AG04449 (cell line): Measurements from ENCODE around the gene CAB39L.

Experiments used
- CTCF ChIA-PET: fragments of 350-600 bp; formaldehyde crosslinking; extraction: SDS; loops from one replicate; lab custom pipeline; 2021; ENCODE audit warnings: antibody characterized with exemption; lab: Yijun Ruan, JAX
- POLR2A ChIA-PET: fragments of 400-600, 350-600 bp; formaldehyde crosslinking; extraction: SDS; loops from one replicate; lab custom pipeline; 2020; ENCODE audit warnings: antibody characterized with exemption, inconsistent platforms; lab: Yijun Ruan, JAX
- DNase-seq: peaks from one replicate; pipeline ENCODE4 v3.0.0-alpha.2; 2010; ENCODE audit warnings: low read depth, low spot score
- H3K4me3 ChIP-seq: 2 replicates; pipeline ENCODE4 v1.5.1; 2011; ENCODE audit warnings: low read depth, mild to moderate bottlenecking, control low read depth, low read length
- CTCF ChIP-seq: IDR thresholded peaks from one replicate; pipeline ENCODE4 v1.5.1; 2011; ENCODE audit warnings: mild to moderate bottlenecking, moderate library complexity, low read length, control low read depth, inconsistent platforms; ENCODE audit not compliant: insufficient read depth; ENCODE audit errors: missing control alignments

The CAB39L gene

GRCh38 chr13:49315756-49316482 lies 127.9 kb downstream of the CAB39L start:
- H3K4me3 ChIP-seq, result no peak overlapping the region
- no peak for DNase-seq
- TF ChIP-seq CTCF, result no peak
- POLR2A ChIA-PET, result no interaction called here
- CTCF ChIA-PET, result interaction anchor here (0.8 to 8.2 kb wide), 4 partner anchors 17 to 278 kb away, joined by 3 to 78 read pairs (median 33); no protein-coding TSS in a partner anchor

- DNase-seq, result no peak
- no peak for TF ChIP-seq CTCF
- CTCF ChIA-PET, result interaction anchor here (1.2 to 8.2 kb wide), 5 partner anchors 8 to 121 kb away, joined by 3 to 78 read pairs (median 13); no protein-coding TSS in a partner anchor
- no peak overlapping the region for H3K4me3 ChIP-seq
- POLR2A ChIA-PET, result no interaction called here
Observed at GRCh38 chr13:49315036-49315565, 128.8 kb downstream of the CAB39L start.

DNA sequence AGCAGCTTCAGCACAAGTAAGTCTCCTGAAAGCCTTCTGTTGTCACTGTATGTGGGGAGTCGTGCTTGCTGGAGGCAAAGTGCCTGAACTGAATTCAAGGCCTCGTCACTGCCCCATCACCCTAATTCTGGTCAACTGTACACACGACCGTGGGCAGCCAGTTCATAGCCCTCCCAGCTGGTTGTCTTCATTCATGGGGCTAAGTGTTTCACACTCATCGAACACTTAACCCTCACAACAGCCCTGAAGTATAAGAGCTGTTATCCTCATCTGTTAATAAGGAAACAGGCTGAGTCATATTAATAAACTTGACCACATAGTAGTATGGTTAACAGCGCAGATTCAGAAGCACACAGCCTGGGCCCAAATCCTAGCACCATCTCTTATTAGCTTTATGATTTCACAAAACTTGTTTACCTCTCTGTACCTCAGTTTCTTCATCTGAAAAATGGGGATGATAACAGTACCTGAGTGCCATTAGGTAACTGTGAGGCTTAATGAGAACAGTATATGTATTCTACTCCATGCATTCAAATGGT lies 129.5 kb downstream of the CAB39L start:
- ChIA-PET POLR2A (interaction anchor here (0.9 to 1.1 kb wide), 4 partner anchors 60 to 129 kb away, joined by 3 to 9 read pairs (median 4); partner anchors contain the start of genes CAB39L and SETDB2), CTCF (interaction anchor here (1.0 to 8.2 kb wide), 8 partner anchors 9 to 122 kb away, joined by 3 to 78 read pairs (median 6); no protein-coding TSS in a partner anchor)
- H3K4me3 ChIP-seq, result no peak overlapping the region
- DNase-seq, result no peak
- no peak for TF ChIP-seq CTCF

DNA sequence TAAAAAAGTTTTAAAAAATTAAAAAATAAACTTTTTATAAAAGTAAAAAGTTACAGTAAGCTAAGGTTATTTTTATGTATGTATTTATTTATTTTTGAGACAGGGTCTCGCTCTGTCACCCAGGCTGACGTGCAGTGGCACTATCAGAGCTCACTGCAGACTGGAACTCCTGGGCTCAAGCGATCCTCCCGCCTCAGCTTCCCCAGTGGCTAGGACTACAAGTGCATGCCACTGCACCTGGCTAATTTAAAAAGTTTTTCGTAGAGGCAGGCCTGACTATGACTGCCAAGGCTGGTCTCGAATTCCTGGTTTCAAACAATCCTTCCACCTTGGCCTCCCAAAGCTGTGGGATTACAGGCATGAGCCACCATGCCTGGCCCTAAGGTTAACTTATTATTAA lies 132.0 kb downstream of the CAB39L start:
- TF ChIP-seq CTCF, result no peak
- ChIA-PET CTCF (interaction anchor here (0.7 to 8.2 kb wide), 4 partner anchors 13 to 132 kb away, joined by 3 to 78 read pairs (median 31); partner anchors contain the start of genes CAB39L and SETDB2), POLR2A (no interaction called here)
- no peak for DNase-seq
- no peak overlapping the region for H3K4me3 ChIP-seq

GRCh38 chr13:49310251-49310650 lies 133.6 kb downstream of the CAB39L start:
- no peak for DNase-seq
- H3K4me3 ChIP-seq, result no peak overlapping the region
- TF ChIP-seq CTCF, result no peak
- CTCF ChIA-PET, result interaction anchor here (0.6 to 8.2 kb wide), 5 partner anchors 11 to 298 kb away, joined by 3 to 78 read pairs (median 9); partner anchors contain the start of genes CAB39L and SETDB2
- POLR2A ChIA-PET, result no interaction called here
